IPS-15b (cell line): ENCODE data around the gene KDF1.

Source experiments
- H3K27me3 ChIP-seq: one replicate; pipeline ENCODE4 v1.6.1; 2013; ENCODE audit warnings: low read length; ENCODE audit not compliant: control insufficient read depth, insufficient read depth
- H3K36me3 ChIP-seq: one replicate; pipeline ENCODE4 v1.6.1; 2013; ENCODE audit warnings: low read length; ENCODE audit not compliant: control insufficient read depth, insufficient read depth
- H3K4me1 ChIP-seq: one replicate; pipeline ENCODE4 v1.6.1; 2013; ENCODE audit warnings: mild to moderate bottlenecking, low read length; ENCODE audit not compliant: control insufficient read depth, insufficient read depth
- H3K4me3 ChIP-seq: one replicate; pipeline ENCODE4 v1.5.1; 2013; ENCODE audit warnings: low read depth, low read length
- H3K9ac ChIP-seq: one replicate; pipeline ENCODE4 v1.6.1; 2013; ENCODE audit warnings: low read depth, mild to moderate bottlenecking, low read length
- H3K9me3 ChIP-seq: one replicate; pipeline ENCODE4 v1.6.1; 2013; ENCODE audit warnings: mild to moderate bottlenecking, low read length; ENCODE audit not compliant: control insufficient read depth, insufficient read depth

KDF1 gene, protein sequence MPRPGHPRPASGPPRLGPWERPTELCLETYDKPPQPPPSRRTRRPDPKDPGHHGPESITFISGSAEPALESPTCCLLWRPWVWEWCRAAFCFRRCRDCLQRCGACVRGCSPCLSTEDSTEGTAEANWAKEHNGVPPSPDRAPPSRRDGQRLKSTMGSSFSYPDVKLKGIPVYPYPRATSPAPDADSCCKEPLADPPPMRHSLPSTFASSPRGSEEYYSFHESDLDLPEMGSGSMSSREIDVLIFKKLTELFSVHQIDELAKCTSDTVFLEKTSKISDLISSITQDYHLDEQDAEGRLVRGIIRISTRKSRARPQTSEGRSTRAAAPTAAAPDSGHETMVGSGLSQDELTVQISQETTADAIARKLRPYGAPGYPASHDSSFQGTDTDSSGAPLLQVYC

DNA sequence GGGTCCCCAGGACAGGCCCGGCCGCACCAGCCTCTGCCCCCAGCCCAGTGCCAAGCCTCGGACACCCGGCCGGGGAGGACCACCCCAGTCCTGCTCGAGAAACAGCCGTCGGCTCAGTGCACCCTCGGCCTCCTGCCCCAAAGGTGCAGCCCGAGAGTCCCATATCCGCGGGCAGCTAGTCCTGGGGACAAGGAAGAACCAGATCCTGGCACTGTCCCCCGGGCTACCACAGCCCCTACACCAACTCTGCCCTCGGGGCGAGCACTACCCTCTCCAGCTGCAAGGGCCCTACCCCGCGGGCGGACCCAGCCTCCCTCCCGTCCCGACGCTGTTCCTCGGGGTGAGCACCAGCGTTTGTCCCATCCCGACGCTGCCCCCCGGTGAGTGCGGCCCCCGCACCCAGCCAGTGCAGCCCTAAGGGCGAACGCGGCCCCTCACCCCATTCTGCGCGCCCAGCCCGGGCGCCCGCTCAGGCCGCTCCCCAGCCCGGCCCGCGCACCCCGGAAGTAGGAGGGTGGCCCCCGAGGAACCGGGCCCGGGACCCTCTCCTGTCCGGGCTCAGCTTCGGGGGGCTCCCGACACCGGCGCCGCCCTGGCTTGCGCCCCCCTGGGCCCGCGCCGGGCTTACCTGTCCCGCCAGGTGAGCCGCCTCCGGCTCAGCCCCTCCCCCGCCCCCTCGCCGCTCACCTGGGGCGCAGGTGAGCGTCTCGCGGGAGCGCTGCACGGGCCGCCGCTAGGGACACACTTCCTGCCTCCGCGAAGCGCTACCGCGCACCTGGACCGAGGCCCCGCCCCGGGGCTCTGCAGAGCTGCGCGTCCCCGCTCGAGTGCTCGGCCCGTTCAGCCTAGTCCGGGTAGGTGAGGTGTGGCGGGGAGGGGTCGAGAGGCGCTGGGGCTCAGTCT is at the start of gene KDF1:
KDF1 (minus strand) TSS at position 747 of the 903 bp plus-strand sequence. CDS start 8,088 bp downstream, outside the sequence.
- H3K4me3 ChIP-seq, result peak within 1 kb of the TSS; percentile 61
- H3K4me1 ChIP-seq, result no peaks in the 10 kb centered on the region
- peaks cover 2% of the 10 kb centered on the region for H3K36me3 ChIP-seq
- H3K9me3 ChIP-seq, result no peaks in the 10 kb centered on the region
- H3K27me3 ChIP-seq, result no peaks in the 10 kb centered on the region
- peak within 1 kb of the TSS; percentile 72 for H3K9ac ChIP-seq

DNA sequence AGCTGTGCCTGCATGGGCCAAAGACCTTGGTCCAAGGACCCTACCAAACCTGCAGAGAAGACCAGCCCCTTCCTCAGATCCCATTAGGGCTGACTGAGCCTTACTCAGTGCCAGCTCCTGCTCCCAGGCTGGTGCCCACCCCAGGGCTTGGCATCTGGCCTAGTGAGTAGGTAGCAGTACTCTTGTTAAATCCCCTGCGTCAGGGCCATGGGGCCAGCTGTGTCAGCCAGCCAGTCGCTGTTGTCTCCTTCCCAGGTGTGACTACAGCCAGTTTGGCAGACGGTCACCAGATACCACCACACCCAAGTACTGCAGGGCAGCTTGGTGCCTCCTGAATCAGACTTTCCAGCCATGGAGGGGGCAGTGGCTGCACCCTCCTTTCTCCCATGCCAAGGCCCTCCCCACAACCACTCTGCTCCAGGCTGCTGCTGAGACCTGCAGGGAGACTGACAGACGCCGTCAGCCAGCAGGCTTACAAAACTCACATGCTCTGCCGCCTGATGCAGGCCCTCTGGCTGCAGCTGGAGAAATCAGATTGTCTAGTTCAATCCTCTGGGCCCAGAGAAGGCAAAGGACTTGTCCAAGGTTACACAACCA is 49.4 kb upstream of the KDF1 start:
- H3K36me3 ChIP-seq, result peaks cover 32% of the 10 kb centered on the region
- H3K27me3 ChIP-seq, result no peaks in the 10 kb centered on the region
- H3K4me1 ChIP-seq, result peaks cover 31% of the 10 kb centered on the region
- peak overlapping the region; percentile 62 for H3K9ac ChIP-seq
- no peaks in the 10 kb centered on the region for H3K9me3 ChIP-seq
- peak overlapping the region; percentile 98 for H3K4me3 ChIP-seq

DNA sequence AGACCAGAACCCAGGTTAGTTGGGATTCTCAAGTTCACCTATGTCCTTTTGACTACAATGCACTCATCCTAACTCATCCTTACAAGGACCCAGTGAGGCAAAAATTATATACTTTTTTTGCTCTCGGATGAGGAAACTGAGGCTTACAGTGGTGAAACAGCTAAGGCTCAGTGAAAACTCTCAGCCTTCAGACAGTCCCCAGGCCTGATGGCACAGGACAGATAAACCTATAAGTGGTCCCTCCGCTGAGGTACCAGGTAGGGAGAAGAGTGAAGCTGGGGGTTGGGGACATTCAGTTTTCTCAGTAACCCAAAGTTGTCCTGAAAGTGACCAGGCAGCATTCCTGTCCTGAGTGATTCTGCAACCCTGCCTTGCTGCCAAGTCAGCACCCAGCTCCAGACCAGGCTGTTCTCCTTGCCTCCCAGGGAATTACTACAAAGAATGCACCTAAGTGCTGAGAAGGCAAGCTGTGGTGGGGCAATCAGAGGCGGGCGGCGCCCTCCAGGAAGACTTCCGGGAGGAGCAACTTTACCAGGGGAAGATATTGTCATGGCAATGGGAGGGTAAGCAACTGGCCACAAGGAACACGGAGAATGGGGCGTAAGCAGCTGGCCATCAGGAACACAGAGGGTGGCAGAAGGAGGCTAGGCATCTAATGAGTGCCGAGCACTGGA is 47.8 kb upstream of the KDF1 start:
- no peaks in the 10 kb centered on the region for H3K27me3 ChIP-seq
- H3K4me1 ChIP-seq, result peaks cover 35% of the 10 kb centered on the region
- no peaks in the 10 kb centered on the region for H3K9me3 ChIP-seq
- H3K9ac ChIP-seq, result peak overlapping the region; percentile 80
- H3K36me3 ChIP-seq, result peaks cover 43% of the 10 kb centered on the region
- H3K4me3 ChIP-seq, result peak overlapping the region; percentile 98

DNA sequence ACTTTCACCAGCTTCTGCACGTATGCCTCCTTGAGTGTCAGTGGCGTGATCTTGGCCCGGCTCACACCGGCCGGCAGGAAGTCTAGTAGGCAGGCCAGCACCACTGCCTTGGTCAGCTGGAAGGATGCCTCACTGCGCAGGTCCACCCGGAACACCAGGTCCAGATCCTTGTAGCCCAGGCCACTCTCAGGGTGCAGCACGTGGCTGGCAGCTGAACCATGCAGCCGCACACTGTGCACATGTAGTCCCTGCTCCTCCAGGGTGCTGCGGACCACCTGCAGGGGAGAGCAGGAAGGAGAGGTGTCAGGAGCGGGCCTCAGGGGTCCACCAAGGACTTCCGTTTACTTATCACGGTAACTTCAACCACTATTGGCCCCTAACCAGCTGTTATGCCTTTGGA is 46.4 kb upstream of the KDF1 start:
- peaks cover 39% of the 10 kb centered on the region for H3K4me1 ChIP-seq
- peak overlapping the region; percentile 50 for H3K9ac ChIP-seq
- no peaks in the 10 kb centered on the region for H3K9me3 ChIP-seq
- H3K4me3 ChIP-seq, result peak overlapping the region; percentile 20
- peaks cover 43% of the 10 kb centered on the region for H3K36me3 ChIP-seq
- H3K27me3 ChIP-seq, result no peaks in the 10 kb centered on the region

DNA sequence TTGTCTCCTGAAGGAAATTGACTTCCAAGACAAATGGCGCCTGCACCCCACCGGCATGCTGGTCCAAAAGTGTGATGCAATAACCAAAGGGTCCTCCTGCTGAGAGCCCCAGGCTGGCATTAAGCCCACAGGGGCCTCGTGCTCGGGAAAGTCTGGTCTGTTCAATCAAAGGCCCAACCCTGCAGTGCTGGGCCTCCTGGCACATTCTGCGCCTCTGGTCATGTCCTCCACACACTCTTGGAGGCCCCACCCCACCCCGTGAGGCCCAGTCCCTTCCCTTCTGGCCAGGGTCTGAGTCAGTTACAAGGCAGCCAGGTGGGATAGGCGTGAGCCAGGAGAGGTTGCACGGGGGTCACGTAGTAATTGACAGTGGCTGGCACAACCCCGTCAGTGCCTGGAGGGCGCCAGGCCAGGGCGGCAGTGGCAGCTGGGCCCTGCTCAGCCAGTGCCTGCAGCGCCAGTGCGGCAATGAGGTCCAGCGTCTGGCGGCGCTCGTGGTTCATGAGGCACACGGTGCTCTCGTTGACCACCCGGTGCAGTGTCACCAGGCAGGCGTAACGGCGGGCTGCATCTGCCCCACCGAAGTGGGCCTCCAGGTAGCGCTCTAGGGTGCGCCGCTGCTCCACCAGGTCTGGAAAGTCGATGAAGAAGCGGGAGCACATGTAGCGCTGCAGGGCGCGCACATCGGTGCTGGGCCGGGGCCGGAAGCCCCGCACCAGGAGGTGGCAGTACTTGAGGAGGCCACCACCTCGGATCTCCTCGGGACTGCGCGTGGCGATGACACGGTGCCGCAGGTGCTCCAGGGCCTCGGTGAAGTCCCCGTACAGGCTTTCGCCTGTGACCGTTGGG is 45.6 kb upstream of the KDF1 start:
- no peak overlapping the region for H3K4me3 ChIP-seq
- peaks cover 43% of the 10 kb centered on the region for H3K36me3 ChIP-seq
- H3K4me1 ChIP-seq, result peaks cover 41% of the 10 kb centered on the region
- H3K9me3 ChIP-seq, result no peaks in the 10 kb centered on the region
- no peaks in the 10 kb centered on the region for H3K27me3 ChIP-seq
- no peak overlapping the region for H3K9ac ChIP-seq

DNA sequence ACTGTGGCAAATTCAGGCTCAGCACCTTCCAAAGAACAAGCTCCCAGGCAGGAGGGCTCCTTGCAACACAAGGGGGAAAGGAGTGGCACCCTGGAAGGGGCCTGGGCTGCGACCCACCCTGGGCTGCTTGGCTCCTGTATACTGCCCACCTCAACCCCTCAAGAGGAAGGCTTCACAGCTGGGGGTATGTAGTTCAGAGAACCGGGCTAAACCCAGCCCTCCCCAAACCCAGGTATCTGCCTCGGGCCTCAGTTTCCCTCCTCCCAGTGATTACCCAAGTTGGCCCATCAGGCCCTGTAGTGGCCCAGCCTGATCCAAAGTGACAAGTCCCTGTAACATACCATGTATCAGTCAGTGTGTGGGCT is 44.9 kb upstream of the KDF1 start:
- peaks cover 48% of the 10 kb centered on the region for H3K4me1 ChIP-seq

DNA sequence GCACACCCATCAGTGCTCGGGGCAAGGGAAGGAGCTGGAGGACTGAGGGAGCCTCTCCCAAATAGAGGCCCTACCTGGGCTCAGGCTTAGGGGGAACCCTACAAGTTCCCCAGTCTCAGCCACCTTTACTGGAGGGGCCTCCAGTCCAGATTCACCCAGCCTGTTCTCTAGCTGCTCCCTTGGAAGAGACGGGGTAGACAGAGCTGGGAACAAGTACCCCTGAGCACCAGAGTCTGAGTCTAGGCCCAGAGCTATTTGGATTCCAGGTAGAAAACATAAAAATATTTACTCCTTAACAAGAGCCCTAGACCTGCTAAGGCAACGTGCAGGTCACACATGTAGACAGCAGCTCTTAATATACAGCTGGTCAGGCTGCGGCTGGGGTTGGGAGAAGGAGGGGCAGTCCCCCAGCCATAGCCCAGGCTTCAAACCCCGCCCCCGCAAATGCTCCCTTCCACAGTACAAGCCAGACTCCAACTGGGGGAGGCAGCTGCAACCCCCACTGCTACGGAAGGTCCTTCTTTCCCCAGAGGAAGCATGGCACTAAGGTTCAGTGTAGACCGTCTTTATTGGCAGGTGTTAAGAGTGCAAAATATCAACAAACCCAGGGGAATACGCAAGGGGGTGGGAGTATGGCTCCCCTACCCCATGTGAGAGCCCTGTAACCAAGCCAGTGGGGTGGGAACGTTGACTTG is 44.4 kb upstream of the KDF1 start:
- Histone ChIP-seq H3K27me3 (no peaks in the 10 kb centered on the region), H3K36me3 (peaks cover 38% of the 10 kb centered on the region), H3K4me3 (no peak overlapping the region), H3K9me3 (no peaks in the 10 kb centered on the region), H3K4me1 (peaks cover 52% of the 10 kb centered on the region), H3K9ac (peak overlapping the region; percentile 47)

More for the DNA sequence above, 44.9 kb upstream of the KDF1 start:
- peaks cover 43% of the 10 kb centered on the region for H3K36me3 ChIP-seq
- H3K9ac ChIP-seq, result peak overlapping the region; percentile 47
- no peaks in the 10 kb centered on the region for H3K9me3 ChIP-seq
- no peak overlapping the region for H3K4me3 ChIP-seq
- H3K27me3 ChIP-seq, result no peaks in the 10 kb centered on the region

DNA sequence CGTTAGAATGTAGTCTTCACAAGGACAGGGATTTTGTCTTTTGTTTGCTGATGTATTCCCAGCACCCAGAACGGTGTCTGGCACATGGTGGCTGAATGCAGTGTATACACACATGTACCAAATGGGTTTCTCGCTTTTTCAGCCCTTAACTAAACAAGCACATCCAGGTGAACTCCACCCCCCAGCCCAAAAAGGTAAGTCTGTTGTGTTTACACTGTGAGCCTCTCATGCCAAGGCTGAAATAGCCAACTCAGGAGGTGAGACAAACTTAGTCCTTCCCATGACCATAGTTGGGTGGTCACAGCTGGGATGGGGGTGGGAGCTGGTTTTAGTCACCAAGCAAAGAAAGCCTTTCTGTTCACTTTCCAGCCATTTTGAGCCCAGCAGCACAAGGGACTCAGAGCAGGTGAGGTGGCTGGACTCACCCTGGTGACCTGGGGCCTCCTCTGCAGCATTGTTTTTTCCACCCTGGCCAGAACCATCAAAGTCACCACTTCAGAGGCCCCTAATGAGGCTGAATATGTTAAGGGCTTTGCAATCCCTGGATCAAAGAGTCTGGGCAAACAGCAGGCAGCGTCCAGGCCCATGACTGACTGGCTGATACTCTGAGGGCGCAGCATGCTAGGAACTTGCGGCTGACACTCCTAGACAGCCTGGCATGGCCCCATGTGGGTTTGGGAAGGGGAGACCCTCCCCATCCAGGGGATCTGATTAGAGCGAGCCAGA is 43.6 kb upstream of the KDF1 start:
- Histone ChIP-seq H3K4me3 (no peak overlapping the region), H3K9ac (peak overlapping the region; percentile 47), H3K9me3 (no peaks in the 10 kb centered on the region), H3K36me3 (peaks cover 32% of the 10 kb centered on the region), H3K27me3 (no peaks in the 10 kb centered on the region), H3K4me1 (peaks cover 50% of the 10 kb centered on the region)

DNA sequence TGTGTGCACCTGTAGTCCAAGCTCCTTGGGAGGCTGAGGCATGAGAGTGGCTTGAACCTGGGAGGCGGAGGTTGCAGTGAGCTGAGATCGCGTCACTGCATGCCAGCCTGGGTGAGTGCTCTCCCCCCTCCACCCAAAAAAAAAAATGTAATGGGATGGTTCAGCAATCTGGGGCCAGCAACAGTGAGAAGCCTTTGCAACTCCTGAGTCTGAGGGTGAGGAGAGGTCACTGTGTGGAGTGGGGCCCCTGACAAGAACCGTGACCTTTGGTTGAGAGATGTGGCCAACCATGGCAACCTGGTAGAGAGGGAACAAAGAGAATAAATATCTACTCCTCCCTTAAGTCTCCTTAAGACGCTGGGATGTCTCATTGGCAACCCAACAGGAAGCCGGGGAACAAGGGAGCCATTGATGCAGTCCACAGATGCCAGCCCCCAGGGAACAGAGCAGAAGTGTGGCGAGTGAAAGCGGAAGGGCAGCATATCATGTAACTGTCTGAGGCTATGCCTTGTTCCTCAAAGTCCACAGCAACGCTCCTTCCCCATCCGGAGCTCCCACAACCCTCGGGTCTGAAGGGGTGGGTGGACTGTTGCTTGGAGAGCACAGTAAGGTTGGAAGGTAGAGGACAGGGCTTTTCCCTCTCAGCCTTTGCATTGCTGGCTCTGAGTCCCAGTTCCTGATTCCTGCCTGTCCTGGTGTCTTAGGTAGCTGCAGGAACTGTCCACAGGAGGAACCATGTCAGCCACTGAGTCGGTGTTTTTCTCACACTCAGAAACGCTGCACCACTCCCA is 41.5 kb upstream of the KDF1 start:
- H3K9me3 ChIP-seq, result no peaks in the 10 kb centered on the region
- no peak overlapping the region for H3K9ac ChIP-seq
- no peak overlapping the region for H3K4me3 ChIP-seq
- H3K27me3 ChIP-seq, result no peaks in the 10 kb centered on the region
- H3K36me3 ChIP-seq, result peaks cover 31% of the 10 kb centered on the region
- peaks cover 52% of the 10 kb centered on the region for H3K4me1 ChIP-seq
